DOHH2 (cell line): ENCODE results near the gene EPDR1.

Experiments used
- H3F3A ChIP-seq: fragments of 200-600 bp; sonication (generic), shearing (Covaris generic); 2 replicates; pipeline ENCODE4 v1.6.0; 2016; ENCODE audit warnings: antibody characterized with exemption, mild to moderate bottlenecking; ENCODE audit not compliant: control insufficient read depth, insufficient read depth
- H3K27ac ChIP-seq: fragments of 200-600 bp; sonication (generic); 2 replicates; pipeline ENCODE4 v1.5.1; 2014; ENCODE audit warnings: low read depth, mild to moderate bottlenecking, low read length, moderate library complexity
- H3K27me3 ChIP-seq: fragments of 200-600 bp; sonication (generic); 2 replicates; pipeline ENCODE4 v1.6.1; 2014; ENCODE audit warnings: mild to moderate bottlenecking, low read length, mixed read lengths; ENCODE audit not compliant: control insufficient read depth
- H3K36me3 ChIP-seq: fragments of 200-600 bp; sonication (generic); 2 replicates; pipeline ENCODE4 v1.6.1; 2014; ENCODE audit warnings: mild to moderate bottlenecking, low read length, moderate library complexity, mixed read lengths; ENCODE audit not compliant: control insufficient read depth
- H3K4me1 ChIP-seq: fragments of 200-600 bp; sonication (generic); 2 replicates; pipeline ENCODE4 v1.6.1; 2014; ENCODE audit warnings: mild to moderate bottlenecking, low read length, mixed read lengths; ENCODE audit not compliant: control insufficient read depth
- H3K4me2 ChIP-seq: fragments of 200-600 bp; sonication (generic); 2 replicates; pipeline ENCODE4 v1.6.0; 2014; ENCODE audit warnings: mild to moderate bottlenecking, low read length, moderate library complexity
- H3K4me3 ChIP-seq: fragments of 200-600 bp; sonication (generic); 2 replicates; pipeline ENCODE4 v1.5.1; 2014; ENCODE audit warnings: mild to moderate bottlenecking, low read length, mixed read lengths
- H3K79me2 ChIP-seq: fragments of 200-600 bp; sonication (generic); 2 replicates; pipeline ENCODE4 v1.6.1; 2014; ENCODE audit warnings: mild to moderate bottlenecking, low read length, mixed read lengths; ENCODE audit not compliant: control insufficient read depth
- H3K9me2 ChIP-seq: fragments of 200-600 bp; sonication (generic); replicated peaks from 2 replicates; pipeline ENCODE4 v1.6.1; 2014; ENCODE audit warnings: mild to moderate bottlenecking, low read length, mixed read lengths; ENCODE audit not compliant: control insufficient read depth
- H3K9me3 ChIP-seq: fragments of 200-600 bp; sonication (generic); 2 replicates; pipeline ENCODE4 v1.6.1; 2014; ENCODE audit warnings: antibody characterized with exemption, low read length, mixed read lengths; ENCODE audit not compliant: control insufficient read depth, insufficient read depth
- H4K20me1 ChIP-seq: fragments of 200-600 bp; sonication (generic); 2 replicates; pipeline ENCODE4 v1.6.0; 2014; ENCODE audit warnings: low read depth, mild to moderate bottlenecking, antibody characterized with exemption, low read length, moderate library complexity; ENCODE audit not compliant: control insufficient read depth, insufficient read depth
- EZH2phosphoT487 ChIP-seq: fragments of 200-600 bp; sonication (generic); IDR thresholded peaks from 2 replicates; pipeline ENCODE4 v1.6.1; 2017; ENCODE audit warnings: borderline replicate concordance, mild to moderate bottlenecking, antibody characterized with exemption, low read length, moderate library complexity, mixed read lengths
- TF ChIP-seq, protein P1 (sequence below): fragments of 200-600 bp; sonication (generic); IDR thresholded peaks from one replicate; pipeline ENCODE4 v1.5.1; 2014; ENCODE audit warnings: antibody characterized with exemption, mild to moderate bottlenecking, low read depth, low read length; ENCODE audit not compliant: poor library complexity, severe bottlenecking

EPDR1 gene

DNA sequence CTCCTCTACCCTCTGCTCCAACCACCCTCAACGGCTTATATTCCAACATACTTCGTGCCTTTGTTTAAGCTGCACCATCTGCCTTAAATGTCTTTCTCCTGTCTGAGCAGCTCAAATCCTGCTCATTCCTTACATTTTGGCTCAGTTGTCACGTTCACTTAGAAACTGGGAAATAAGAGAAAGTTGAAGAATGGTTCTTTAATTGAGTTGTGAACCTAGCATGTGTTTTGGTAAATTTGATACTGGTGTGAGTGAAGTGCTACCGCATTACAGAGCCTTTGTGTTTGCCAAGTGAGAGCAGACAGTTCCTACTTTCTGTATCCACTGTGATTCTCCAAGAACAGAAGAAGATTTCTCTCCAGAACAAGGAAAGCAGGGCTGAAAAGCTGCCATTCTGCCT is 54.3 kb downstream of the EPDR1 start:
- no peaks in the 10 kb centered on the region for H3K9me2 ChIP-seq
- H3K4me2 ChIP-seq = no peak overlapping the region
- no peaks in the 10 kb centered on the region for H3K9me3 ChIP-seq
- no peaks in the 10 kb centered on the region for H3F3A ChIP-seq
- no peak overlapping the region for H3K4me3 ChIP-seq
- no peak overlapping the region for H3K27ac ChIP-seq
- H4K20me1 ChIP-seq = no peaks in the 10 kb centered on the region
- no peaks in the 10 kb centered on the region for H3K79me2 ChIP-seq
- H3K4me1 ChIP-seq = no peaks in the 10 kb centered on the region
- TF ChIP-seq, protein P1, sequence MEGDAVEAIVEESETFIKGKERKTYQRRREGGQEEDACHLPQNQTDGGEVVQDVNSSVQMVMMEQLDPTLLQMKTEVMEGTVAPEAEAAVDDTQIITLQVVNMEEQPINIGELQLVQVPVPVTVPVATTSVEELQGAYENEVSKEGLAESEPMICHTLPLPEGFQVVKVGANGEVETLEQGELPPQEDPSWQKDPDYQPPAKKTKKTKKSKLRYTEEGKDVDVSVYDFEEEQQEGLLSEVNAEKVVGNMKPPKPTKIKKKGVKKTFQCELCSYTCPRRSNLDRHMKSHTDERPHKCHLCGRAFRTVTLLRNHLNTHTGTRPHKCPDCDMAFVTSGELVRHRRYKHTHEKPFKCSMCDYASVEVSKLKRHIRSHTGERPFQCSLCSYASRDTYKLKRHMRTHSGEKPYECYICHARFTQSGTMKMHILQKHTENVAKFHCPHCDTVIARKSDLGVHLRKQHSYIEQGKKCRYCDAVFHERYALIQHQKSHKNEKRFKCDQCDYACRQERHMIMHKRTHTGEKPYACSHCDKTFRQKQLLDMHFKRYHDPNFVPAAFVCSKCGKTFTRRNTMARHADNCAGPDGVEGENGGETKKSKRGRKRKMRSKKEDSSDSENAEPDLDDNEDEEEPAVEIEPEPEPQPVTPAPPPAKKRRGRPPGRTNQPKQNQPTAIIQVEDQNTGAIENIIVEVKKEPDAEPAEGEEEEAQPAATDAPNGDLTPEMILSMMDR = no peak
- TF ChIP-seq EZH2phosphoT487 = no peak
- H3K27me3 ChIP-seq = no peaks in the 10 kb centered on the region
- H3K36me3 ChIP-seq = no peaks in the 10 kb centered on the region

DNA sequence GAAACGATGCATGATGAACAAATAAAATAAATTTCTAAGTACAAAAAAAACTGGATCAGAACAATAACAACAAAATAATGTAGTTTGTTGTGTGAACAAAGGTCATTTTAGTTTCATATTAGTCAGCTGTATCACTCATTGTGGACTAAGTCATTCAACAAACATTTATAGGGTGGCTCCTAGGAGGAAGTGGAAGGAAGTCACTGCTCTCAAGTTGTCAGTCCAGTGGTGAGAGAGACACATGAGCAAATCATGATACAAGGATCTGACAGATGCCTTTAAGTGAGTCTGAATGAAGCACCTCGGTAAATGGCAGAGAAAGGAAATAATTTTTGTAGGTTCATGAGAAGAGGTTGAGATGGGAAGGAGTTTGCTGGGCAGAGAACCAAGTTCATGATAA is 56.8 kb downstream of the EPDR1 start:
- H3F3A ChIP-seq = no peaks in the 10 kb centered on the region
- no peak overlapping the region for H3K27ac ChIP-seq
- H3K9me3 ChIP-seq = no peaks in the 10 kb centered on the region
- no peaks in the 10 kb centered on the region for H3K4me1 ChIP-seq
- TF ChIP-seq EZH2phosphoT487 = no peak
- TF ChIP-seq, protein P1 = no peak
- no peak overlapping the region for H3K4me3 ChIP-seq
- no peaks in the 10 kb centered on the region for H4K20me1 ChIP-seq
- no peaks in the 10 kb centered on the region for H3K27me3 ChIP-seq
- H3K4me2 ChIP-seq = no peak overlapping the region
- H3K36me3 ChIP-seq = no peaks in the 10 kb centered on the region
- H3K79me2 ChIP-seq = no peaks in the 10 kb centered on the region
- no peaks in the 10 kb centered on the region for H3K9me2 ChIP-seq

DNA sequence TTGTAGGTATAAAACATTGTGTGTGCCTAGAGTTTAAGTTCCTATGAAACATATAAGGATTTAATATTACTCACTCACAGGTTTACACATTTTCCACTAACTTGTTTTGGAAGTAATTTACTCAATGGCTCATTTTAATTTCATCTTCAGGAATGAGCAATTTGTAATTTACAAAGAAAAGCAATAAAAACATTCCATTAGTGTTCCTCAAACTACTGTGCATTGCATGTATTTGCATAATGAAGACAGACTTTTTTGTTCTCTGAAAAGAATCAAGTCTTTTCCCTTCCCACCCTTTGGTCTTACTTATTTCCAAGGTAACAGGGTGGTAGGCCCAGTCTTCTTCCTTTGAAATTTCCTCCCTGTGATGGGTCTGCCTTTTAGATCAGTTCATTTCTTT is 61.2 kb downstream of the EPDR1 start:
- H4K20me1 ChIP-seq = no peaks in the 10 kb centered on the region
- H3K27me3 ChIP-seq = no peaks in the 10 kb centered on the region
- H3K4me1 ChIP-seq = no peaks in the 10 kb centered on the region
- H3F3A ChIP-seq = no peaks in the 10 kb centered on the region
- H3K9me3 ChIP-seq = no peaks in the 10 kb centered on the region
- H3K9me2 ChIP-seq = no peaks in the 10 kb centered on the region
- TF ChIP-seq EZH2phosphoT487 = no peak
- TF ChIP-seq, protein P1 = no peak
- no peak overlapping the region for H3K4me2 ChIP-seq
- no peak overlapping the region for H3K4me3 ChIP-seq
- no peaks in the 10 kb centered on the region for H3K79me2 ChIP-seq
- no peak overlapping the region for H3K27ac ChIP-seq
- no peaks in the 10 kb centered on the region for H3K36me3 ChIP-seq

DNA sequence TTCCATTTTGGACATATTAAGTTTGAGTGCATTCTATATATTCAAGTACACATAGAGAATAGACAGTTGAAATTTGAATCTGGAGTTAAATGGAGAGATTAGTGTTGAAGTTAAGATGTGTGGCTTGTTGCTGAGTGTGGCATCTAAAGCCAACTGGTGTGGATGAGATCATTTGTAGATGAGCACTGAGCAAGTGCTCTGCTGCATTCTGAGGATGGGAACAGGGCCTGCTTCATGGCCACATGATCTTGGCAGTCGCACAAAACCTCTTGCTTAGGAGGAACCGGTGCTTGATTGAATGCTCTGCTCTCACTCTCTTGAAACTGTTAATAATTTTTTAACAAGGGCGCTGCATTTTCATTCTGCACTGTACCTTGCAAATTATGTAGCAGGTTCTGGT is 62.0 kb downstream of the EPDR1 start:
- no peak overlapping the region for H3K27ac ChIP-seq
- no peak overlapping the region for H3K4me3 ChIP-seq

More for the DNA sequence above, 62.0 kb downstream of the EPDR1 start:
- H3K27me3 ChIP-seq = 0 out of 2 replicates have a peak, but pooled peaks cover 2% of the 10 kb centered on the region
- H4K20me1 ChIP-seq = no peaks in the 10 kb centered on the region
- H3K4me2 ChIP-seq = no peak overlapping the region
- no peaks in the 10 kb centered on the region for H3K79me2 ChIP-seq
- H3K9me2 ChIP-seq = no peaks in the 10 kb centered on the region
- H3K36me3 ChIP-seq = no peaks in the 10 kb centered on the region
- TF ChIP-seq EZH2phosphoT487 = no peak
- TF ChIP-seq, protein P1 = no peak
- H3F3A ChIP-seq = no peaks in the 10 kb centered on the region
- no peaks in the 10 kb centered on the region for H3K4me1 ChIP-seq
- H3K9me3 ChIP-seq = no peaks in the 10 kb centered on the region
